GM11168 (cell line): ENCODE results near the gene PDE4B.
"Not testable (repeated sequence)": the region's sequence is repeated elsewhere in the genome, so short reads cannot be mapped to it uniquely, and the experiment has no call there.

Experiments
- in situ Hi-C: fragments of 300-500 bp; cut with MboI; formaldehyde crosslinking; loops from one replicate; pipeline ENCODE4 v1.12.0; 2022; ENCODE audit warnings: low sequenced_read_pairs; ENCODE audit not compliant: unreplicated experiment

The PDE4B gene

DNA sequence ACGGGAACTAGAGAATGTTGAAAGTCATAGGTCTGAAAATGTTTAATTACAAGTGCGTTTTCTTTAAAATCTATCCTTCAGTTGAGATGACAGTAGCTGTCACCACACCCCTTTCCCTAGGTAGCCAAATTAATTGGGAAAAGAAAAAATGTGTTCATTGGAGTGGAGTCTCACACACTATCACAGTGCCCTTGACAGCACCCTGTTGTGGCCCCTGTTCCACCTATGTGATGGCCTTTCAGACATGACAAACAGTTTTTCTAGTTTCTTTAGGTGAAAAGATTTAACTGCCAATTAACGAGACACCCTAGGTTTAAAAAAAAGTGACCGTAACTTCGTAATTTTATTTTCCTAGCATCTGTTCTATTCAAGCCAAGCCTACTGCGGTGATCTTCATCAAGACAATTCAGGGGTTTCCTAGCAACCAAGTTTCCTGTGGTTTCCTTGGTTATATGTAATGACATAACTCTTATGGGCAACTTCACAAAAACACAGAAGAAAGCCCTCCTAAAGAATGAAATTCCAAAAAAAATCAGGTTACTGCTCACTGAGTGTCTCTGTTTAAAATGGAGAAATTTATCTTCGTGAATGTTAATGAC is 298.3 kb downstream of the PDE4B start:
- in situ Hi-C loops, result no loop called here

DNA sequence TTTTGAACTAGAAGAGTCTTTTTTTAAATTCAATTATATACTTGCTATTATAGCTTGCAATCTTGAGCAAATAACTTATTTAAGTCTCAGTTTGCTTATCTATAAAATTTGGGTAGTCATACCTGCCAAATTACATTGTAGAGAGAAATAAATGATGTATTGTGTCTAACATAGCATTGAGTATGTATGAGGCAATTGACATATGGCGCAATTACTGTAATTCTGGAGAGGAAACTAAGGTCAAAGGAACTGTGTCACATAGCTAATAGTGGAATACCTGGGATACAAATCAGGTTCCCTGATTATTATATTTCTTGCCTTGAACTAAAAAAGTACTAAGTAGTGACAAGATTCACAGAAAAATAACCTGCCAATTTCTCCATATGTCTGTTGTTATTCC is 302.5 kb downstream of the PDE4B start:
- in situ Hi-C loops, result no loop called here

DNA sequence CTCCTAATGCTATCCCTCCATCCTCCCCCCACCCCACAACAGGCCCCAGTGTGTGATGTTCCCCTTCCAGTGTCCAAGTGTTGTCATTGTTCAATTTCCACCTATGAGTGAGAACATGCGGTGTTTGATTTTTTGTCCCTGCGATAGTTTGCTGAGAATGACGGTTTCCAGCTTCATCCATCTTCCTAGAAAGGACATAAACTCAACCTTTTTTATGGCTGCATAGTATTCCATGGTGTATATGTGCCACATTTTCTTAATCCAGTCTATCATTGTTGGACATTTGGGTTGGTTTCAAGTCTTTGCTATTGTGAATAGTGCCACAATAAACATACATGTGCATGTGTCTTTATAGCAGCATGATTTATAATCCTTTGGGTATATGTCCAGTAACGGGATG is 308.3 kb downstream of the PDE4B start:
- in situ Hi-C loops, result not testable (repeated sequence)

DNA sequence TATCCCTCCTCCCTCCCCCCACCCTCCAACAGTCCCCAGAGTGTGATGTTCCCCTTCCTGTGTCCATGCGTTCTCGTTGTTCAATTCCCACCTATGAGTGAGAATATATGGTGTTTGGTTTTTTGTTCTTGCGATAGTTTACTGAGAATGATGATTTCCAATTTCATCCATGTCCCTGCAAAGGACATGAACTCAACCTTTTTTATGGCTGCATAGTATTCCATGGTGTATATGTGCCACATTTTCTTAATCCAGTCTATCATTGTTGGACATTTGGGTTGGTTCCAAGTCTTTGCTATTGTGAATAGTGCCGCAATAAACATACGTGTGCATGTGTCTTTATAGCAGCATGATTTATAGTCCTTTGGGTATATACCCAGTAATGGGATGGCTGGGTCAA is 311.4 kb downstream of the PDE4B start:
- in situ Hi-C loops, result not testable (repeated sequence)

DNA sequence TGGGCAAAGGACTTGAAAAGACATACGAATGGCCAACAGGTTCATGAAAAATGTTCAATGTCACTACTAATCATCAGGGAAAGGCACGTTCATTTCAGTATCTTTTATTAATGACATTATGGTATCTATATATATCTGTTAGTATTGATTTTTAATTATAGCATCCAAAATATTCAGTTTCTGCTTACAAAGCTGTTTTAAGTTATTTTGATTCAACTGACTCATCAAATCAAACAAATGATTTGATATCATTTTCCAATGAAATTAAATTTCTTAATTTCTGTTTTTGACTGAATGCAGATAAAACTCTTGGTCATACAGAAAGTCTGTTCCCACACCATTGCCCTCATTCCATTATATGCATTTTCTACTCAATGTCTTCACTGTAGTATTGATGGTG is 315.9 kb downstream of the PDE4B start:
- in situ Hi-C loops, result no loop called here

DNA sequence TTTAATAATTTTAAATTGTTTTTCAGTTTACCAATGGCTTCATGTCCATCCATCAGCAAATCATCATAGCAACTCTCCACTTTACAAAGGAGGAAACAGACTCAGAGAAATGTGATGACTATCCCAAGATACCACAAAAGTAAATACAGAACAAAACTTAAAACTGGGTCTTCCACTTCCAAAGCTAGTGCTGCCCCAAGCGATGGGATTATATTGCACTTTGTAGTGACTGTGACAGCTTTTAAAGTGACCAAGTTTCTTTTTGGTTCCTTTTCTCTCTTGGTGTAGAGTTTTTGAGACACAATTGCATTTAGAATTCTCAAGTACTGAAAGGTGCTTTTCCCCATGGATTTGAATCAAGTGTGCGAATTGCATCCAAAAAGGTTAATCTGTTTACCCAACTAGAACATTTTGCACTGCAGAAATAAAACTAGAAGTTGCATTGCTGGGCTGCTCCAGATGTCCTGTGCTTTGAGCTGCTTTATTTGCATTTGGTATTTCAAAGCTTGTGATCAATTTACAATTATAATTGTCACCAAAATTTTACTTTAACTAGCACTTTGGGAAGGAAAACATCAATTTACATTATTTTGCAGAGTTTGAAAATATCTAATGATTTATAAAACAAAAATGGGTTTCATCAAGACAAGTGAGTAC is 320.2 kb downstream of the PDE4B start:
- in situ Hi-C loops, result no loop called here

DNA sequence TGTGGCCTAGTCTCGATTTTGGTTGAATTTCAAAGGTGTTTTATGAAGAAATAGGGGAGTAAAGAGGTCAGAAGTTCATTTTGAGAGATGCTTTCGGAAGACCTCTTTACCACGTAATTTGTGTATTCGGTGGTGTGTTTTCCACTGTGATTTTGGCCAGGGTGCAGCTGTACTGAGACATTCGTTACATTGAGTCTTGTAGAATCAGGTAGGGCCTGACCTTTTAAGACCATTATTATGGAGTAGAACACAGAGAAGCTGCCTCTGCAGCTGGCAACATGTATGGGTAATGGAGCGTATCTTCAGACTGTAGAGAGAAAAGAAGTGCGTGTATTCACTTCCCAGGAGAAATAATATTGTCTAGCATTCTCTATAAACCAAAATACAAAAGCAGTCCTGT is 326.5 kb downstream of the PDE4B start:
- in situ Hi-C loops, result no loop called here

DNA sequence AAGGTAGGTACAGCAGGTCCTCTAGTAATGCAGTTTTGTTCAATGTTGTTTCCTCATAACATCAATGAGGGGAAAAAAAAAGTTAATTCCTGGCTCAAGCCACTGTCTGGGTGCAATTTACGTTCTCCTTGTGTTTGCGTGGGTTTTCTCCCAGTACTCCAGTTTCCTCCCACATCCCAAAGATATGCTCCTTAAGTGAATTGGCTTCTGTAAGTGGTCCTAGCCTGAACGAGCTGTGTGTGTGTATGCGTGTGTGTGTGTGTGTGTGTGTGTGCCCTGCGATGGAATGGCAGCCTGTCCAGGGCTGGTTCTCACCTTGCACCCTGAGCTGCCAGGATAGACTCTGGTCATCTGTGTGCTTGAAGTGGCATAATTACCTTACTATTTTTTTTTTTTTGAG is 332.0 kb downstream of the PDE4B start:
- in situ Hi-C loops, result no loop called here

DNA sequence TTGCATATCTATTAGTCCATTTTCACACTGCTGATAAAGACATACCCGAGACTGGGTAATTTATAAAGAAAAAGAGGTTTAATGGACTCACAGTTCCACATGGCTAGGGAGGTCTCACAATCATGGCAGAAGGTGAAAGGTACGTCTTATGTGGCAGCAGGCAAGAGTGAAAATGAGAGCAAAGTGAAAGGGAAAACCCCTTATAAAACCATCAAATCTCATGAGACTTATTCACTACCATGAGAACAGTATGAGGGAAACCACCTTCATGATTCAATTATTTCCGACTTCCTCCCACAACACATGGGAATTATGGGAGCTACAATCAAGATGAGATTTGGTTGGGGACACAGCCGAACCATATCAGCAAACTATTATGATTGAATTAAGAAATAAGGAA is 335.9 kb downstream of the PDE4B start:
- in situ Hi-C loops, result not testable (repeated sequence)

DNA sequence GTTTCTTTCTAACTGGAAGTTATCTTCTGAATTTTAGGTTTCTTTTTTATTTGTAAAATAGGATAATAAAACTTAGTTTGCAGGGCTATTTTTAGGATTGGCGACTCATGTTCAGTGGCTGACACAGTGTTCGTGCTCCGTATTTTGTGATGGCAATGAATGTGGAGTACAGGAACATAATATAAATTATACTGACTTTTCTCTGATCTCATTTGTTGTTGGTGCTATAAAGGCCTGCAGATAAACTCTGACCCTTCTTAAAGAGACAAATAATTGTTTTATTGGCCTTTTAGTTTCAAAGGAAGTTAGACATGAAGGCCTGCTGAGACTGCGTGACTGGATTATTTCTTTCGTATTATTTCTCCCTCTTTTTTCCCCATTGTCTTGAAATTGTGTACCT is 339.6 kb downstream of the PDE4B start:
- in situ Hi-C loops, result no loop called here

DNA sequence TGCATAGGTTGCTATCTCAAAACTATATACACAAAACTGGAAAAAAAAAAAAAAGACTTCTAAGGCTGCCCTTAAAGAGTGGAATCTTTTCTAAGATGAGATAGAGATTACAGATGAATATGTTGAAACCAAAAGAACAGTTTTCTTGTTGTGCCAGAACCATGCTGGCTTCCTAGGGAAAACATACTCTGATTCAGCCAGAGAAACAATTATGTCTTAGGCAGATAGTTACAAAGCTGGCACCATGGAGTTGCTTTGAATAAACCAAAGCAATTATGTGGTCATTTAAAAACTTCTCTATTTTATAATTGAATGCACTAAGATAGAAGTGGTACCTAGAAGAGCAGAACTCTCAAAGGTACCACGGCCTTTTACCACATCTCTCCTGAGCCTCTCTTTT is 341.3 kb downstream of the PDE4B start:
- in situ Hi-C loops, result no loop called here

DNA sequence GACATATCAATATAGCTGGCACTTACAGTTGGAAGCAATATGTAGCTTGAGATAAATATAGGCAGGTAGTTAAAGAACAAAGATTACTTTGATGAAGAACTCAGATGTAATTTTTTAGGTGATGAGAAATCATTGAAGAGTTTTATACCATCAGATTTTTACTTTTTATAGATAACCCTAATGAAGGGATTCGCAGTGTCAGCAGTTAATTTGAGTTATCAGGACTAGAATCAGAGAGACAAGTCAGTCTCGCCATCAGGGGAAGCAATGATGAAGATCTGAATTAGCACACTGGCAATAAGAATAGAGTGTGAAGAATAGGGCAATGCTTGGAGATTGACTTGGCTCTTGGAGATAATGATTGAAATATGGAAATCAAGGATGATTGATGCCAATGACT is 342.5 kb downstream of the PDE4B start:
- in situ Hi-C loops, result no loop called here

DNA sequence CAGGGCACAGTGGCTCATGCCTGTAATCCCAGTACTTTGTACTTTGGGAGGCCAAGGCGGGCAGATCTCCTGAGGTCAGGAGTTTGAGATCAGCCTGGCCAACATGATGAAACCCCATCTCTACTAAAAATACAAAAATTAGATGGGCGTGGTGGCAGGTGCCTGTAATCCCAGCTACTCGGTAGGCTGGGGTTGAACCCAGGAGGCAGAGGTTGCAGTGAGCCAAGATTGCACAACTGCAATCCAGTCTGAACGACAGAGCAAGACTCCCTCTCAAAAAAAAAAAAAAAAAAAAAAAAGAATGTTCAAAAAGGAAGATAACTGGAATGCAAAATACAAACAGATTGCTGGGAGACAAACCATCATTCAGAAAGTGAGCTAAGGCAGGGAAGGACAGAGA is 343.7 kb downstream of the PDE4B start:
- in situ Hi-C loops, result not testable (repeated sequence)

DNA sequence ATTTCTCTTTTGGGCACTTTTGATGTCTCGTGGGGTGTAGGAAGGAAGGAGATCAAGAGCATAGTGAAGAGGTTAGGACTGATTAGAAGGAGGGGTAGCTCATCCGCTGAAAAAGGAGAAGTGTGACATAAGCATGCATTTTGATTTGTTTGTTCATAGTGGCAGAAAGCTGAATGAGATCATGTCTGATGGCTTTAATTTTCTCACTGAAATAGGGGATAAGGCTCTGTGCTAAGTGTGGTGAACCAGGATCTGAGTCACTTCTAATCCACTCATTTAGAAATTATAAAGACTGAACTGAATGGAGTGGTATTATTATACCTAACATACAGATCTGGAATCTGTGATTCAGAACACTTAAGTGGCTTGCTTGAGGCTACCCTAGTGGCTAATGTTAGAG is 344.5 kb downstream of the PDE4B start:
- in situ Hi-C loops, result no loop called here

DNA sequence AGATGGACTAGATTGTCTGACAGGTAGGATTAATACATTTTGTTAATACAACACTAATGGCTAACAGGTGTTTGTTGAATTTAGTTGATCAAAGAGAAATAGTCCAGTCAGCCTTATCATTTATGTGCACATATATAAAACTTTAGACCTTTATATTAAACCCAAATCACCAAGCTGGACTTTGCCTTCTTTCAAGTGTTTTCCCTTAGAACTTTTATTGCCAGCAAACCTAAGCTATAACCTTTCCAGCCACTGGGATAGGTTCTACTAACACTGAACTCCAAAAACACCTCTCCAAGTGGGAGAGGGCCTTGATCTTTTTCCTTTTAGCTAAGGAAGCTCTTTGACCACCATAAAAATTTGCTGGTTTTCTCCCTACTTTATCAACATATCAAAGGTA is 345.9 kb downstream of the PDE4B start:
- in situ Hi-C loops, result no loop called here

DNA sequence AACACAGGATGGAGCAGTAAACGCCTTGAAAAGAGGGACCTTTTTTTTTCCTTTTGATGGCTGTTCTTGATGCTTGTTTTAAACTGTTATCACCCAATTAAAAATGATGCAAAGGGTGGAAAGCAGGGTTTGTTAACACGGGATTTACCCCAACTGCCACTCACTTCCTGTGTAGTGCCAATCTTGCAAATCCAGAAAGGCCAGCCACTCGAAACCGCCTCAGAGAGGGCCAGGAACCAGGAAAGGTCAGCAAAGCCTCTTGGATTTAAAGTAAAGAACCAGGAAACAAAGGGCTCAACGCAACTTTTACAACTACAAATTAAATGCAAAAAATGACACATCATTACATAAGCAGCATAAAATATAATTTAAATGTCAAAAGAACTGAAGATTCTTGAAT is 347.4 kb downstream of the PDE4B start:
- in situ Hi-C loops, result no loop called here

DNA sequence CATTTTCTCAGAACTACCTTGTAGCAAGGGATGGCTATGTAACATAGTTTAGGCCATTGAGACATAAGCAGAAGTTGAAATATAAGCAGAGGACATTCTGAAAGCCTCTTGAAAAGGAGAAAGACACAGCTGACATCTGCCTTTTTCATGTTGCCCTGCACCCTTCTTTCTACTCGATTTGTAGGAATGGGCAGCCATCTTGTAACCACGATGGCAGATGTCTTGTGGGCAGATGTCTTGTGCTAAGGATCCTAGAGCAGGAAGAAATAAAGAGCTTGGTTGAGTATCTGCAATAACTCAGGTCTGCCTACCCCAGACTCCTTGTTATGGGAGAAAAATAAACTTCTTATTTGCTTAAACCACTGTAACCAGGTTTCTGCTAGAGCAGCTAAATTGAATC is 351.0 kb downstream of the PDE4B start:
- in situ Hi-C loops, result no loop called here

DNA sequence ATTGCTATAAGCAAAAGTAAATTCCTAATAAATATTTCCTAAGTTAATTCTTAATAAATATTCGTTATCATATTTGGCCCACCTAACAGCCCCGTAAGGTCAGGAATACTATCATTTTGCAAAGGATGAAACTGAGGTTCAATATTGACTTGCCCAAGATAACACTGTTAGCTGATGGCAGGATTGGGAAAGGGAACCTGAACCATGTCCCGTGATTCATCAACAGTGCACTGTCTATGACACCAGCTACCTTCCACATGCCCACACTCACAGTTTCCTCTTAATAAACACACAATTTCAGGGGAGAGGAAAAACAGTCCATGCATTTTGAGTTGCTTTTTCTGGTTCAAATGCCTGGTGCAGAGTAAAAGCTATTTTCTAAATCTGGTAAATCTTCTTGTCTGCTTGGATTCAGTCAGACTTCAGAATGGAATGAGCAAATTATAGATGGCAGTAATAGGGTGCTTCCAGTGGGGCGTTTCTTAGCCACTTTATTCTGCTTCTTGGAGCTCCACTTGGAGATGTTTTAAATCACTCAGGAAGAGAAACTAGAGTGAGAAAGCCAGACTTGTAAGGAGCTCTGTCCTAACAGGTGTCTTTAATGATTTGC is 354.6 kb downstream of the PDE4B start:
- in situ Hi-C loops, result no loop called here

DNA sequence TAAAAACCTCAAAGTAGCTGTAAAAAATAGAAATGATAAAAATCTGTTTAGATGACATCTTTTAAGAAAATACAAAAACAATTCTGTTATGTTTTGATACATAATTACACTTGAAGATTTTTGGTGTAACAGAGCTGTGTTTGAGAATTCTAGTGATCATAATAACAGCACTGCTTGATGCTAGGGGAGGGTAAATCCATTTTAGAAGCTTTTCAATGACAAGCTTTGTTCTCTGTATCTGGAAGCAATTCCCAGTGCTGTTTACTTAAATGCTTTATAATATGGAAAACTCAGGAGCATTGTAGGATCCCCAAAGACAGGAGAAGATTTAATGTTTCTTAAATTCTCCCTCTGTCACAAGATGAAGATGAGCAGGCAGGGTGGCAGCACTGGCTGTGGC is 359.3 kb downstream of the PDE4B start:
- in situ Hi-C loops, result no loop called here

DNA sequence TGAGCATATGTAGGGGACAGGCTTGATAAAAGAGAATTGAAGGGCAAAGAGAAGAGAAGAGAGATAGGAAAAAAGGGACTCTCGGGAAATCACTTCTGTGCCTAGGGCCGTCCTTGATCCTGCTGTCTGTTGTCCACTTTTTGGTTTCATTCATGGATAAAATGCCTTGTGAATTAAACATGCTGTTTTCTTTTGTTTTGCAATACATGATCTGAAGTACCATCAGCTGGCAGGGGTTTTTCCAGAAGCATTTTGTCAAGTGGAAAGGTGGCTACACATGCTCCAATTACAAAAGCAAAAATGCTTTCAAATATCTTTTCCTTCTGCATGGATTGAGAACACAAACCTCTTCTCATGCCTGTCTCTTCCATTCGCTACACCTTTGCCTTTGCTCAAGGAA is 361.7 kb downstream of the PDE4B start:
- in situ Hi-C loops, result no loop called here

DNA sequence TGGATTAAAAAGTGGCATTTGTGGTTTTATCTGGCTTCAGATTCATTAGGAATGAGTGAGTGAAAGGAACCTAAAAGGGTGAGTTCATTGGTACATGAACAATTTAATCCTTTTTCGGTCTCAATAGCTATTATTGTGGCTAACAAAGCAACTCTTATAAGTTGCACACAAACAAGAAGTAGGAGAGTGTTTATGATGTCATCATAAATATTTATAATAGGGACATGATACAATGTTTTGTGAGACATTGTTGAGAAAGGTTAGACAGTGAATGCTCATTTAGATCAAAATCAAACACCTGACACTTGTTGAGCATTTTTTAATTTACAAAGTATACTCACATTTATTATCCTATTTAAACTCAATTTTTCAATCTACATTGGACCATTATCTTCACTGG is 363.4 kb downstream of the PDE4B start:
- in situ Hi-C loops, result no loop called here

DNA sequence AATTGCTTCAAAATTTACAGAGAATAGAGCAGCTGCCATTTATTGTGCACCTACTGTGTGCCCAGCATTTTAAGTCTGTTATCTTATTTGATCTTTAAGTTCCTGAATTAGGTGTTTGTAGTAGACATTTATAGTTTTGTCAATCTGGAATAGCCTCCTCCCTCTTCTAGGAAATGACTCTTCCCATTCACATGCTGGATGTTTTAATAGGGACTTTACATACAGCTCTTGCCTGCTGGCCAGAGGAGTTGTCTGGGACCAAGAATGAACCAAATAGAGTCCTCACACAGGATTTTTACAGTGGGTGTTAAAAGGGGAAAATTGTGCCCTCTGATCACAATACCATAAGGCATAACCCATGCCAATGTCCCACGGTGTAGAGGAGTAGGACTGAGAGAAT is 367.1 kb downstream of the PDE4B start:
- in situ Hi-C loops, result no loop called here
